ENCODE data around the gene ACOX3.

ACOX3 gene

DNA sequence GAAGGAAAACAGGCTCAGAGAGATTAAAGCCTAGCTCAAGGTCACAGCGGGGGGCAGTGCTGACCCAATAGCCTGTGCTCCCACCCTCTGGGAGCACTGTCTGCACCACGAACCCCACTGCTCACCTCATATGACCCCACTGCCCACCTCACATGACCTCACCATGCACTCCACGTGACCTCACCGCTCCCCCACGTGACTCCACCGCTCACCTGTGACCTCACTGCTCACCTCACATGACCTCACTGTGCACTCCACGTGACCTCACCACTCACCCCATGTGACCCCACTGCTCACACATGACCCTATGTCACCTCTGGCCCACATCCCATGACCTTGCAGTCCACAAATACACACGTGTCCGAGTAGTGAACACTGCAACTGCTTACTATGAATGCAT lies 55.4 kb downstream of the ACOX3 start:
- no peak for DNase-seq

- no peak for DNase-seq
These were observed 56.0 kb downstream of the ACOX3 start for GRCh38 chr4:8384397-8385060.

GRCh38 chr4:8383451-8384160 lies 56.9 kb downstream of the ACOX3 start:
- DNase-seq: no peak

- DNase-seq: no peak
These were observed 57.5 kb downstream of the ACOX3 start for GRCh38 chr4:8383016-8383415.

- no peak for DNase-seq
These were observed 58.5 kb downstream of the ACOX3 start for GRCh38 chr4:8381814-8382581.

GRCh38 chr4:8380511-8381415 lies 59.8 kb downstream of the ACOX3 start:
- no peak for DNase-seq

- no peak for DNase-seq
These were observed 60.8 kb downstream of the ACOX3 start for GRCh38 chr4:8379771-8380170.

DNA sequence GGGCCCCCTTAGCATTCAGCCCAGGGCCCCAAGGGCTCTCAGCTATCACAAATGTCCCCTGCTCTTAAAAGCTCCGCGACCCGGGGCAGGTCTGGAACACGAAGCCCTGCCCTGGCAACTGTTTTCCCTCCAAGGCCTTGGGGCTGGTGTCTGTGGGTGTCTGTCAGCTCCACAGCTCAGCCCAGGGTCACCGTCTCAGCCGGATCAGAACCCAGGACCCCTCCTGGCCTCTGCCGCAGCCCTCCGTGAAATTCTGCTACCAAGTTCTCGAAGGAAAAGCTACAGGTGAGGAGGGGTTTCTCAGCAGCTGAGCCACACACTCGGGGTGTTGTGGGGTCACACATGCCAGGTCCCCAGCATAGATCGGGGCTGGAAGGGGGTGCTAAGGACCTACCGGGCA lies 61.2 kb downstream of the ACOX3 start:
- no peak for DNase-seq

- no peak for DNase-seq
These were observed 61.7 kb downstream of the ACOX3 start for GRCh38 chr4:8378776-8379175.

GRCh38 chr4:8378101-8378724 lies 62.3 kb downstream of the ACOX3 start:
- DNase-seq: no peak

- DNase-seq: no peak
These were observed 63.1 kb downstream of the ACOX3 start for GRCh38 chr4:8377103-8378075.

DNA sequence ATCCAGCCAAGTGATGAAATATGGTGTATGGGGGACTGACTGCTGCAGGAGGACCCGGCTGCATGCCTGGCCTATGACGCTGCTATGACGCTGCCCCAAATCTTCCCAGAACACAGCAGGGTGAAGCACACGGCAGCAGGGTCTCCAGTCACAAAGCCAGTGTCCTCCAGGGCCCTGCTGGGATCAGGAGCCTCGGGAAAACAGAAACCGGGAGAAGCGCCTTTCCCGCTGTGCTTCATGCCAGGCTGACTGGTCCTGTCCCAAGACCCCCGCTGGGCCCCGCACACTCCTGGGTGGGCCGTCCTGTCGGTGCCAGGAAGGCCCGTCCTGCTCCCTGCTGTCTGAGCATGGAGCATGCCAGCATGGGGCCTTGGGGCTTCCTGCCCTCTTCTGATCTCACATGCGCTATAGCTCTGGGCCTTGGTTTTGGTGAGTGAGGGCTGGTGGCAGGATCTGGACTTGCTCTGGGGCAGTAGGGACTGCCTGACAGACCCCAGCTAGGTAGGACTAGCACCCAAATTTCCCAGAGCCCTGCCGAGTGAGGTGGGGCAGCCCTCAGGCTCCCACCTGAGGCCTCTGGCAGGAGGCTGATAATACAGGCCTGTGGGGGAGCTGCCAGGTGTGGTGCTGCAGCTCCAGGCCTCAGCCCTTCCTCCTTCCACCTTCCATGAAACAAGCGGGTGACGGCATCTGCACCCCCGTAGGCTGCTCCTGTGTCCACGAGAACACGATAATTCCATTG lies 64.0 kb downstream of the ACOX3 start:
- DNase-seq: no peak

DNA sequence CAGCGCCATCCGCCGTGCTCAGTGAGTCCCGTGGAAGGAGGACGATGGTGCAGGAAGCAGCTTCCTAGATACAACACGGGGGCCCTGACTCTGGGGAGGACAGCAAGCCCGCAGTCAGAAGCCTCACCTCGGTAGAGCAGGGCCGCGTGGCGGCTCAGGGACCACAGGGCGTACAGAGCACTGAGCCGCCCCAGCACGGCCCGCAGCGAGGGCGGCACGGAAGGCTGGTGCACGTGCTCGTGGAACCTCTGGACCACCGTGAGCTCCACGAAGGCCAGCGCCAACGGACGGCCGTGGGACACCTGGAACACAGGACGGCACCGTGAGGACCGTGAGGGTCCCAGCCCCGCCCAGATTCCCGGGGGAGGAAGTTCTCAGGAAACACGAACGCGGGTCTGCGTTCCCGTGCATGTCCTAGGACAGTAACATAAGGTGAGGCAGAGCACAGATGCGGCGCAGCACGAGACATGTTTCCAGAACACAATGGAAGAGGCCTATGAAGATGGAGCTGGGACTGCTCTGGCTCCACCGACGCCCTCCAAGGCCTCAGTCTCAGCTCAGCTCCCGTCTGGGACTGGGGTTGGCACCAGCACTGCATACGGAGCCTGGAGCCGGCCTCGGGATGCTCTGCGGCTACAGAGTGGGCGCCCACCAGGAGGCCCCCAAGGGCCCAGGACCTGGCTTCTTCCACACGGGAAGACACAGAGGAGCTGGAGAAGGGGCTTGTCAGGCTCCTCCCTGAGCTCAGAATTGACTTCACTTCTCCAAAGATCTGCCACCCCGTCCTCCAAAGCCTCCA lies 65.5 kb downstream of the ACOX3 start:
- no peak for DNase-seq

DNA sequence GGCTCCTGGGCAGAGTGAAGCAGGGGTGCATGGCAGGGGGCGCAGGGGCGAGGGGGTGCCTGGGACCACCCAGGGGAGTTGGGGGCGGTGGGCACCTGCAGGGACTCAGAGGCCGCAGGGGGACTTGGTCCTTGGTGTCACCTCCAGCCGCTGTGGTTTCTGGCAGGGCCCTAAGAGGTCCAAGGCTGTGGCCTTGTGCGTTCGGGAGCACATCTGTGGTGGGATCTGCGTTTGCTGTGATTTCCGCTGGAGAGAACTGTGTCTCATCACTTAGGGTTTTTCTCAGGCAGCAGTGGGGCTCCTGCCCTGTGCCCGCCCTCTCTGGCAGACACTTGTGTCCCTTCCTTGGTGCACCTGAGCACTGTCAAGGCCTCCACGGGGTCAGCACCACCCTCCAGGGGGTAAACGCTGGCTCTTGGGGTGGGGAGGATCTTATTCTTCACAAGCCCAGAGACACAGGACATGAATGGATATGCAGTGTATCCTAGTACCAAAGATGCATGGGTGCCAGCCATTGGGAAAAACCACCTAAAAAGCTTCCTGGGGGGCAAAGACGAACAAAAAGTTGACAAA lies 66.5 kb downstream of the ACOX3 start:
- DNase-seq: no peak

GRCh38 chr4:8373270-8373972 lies 67.1 kb downstream of the ACOX3 start:
- no peak for DNase-seq

DNA sequence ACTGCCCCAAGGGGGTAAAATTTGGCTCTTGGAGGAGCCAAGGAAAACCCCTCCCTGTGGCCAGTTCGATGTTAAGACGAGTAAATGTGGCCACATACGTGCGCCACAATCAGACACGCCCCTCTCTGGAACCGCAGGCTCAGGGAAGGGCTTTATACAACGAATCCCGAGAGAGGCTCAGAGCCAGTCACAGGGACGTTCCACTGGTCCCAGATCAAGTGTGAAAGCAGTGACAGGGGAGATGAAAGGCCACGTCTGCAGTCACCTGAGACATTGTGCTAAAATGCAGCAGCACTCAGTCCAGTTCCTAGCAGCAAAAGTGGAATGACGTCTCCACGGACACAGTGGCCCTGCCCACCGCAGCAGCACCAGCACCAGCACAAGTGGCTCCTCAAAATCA lies 68.0 kb downstream of the ACOX3 start:
- DNase-seq: no peak

GRCh38 chr4:8371596-8371995 lies 68.9 kb downstream of the ACOX3 start:
- no peak for DNase-seq

DNA sequence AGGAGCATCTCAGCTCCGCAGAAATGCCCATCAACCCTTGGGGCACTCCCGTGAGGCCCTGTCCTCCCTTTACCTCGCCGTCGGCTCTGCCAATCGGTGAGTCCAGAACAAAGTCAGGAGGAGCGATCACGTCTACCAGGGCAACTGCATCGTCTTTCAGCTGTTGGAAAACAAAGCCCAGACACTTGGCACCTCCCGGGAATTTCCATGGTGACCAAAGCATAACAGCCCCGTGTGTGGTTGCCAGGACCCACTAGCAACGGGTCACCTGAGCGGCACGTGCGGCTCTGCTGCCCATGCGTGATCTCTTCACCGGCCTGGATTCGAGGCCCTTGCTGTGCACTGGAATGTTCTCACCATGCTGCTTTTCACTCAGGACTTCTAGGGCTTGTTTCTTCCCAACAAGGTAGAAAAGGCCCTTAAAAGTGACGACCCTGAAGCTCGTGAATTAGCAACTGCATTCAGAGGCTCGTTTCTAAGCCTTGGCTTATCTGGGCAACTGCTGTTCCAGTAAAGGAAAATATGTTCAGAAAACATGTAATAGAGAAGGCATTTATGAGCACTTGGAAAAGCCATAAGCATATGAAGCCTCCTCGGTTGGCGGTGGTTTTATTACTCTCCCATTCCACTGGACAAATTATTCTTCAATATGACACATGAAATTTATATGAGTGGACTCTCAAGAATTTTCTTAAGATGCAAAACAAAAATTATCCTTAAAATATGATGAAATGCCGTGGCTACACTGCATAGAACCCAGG lies 69.5 kb downstream of the ACOX3 start:
- no peak for DNase-seq
